ENCODE data around the gene EMC9.

EMC9 gene

GRCh38 chr14:24130717-24131548, 10.5 kb downstream of the EMC9 start:
- DNase-seq, result no peak

- DNase-seq, result no peak
Observed at GRCh38 chr14:24130380-24130716, 11.0 kb downstream of the EMC9 start, which contains the start of gene FITM1. Gene FITM1 (plus strand): TSS chr14:24130659. CDS start chr14:24131564, 905 bp downstream.

- DNase-seq, result no peak
Observed at GRCh38 chr14:24129410-24129998, 11.9 kb downstream of the EMC9 start.

GRCh38 chr14:24127673-24128072, 13.7 kb downstream of the EMC9 start:
- no peak for DNase-seq

- no peak for DNase-seq
Observed at GRCh38 chr14:24126939-24127338, 14.5 kb downstream of the EMC9 start.

- DNase-seq, result no peak
Observed at GRCh38 chr14:24123424-24124417, 17.7 kb downstream of the EMC9 start.

GRCh38 chr14:24122898-24123297, 18.5 kb downstream of the EMC9 start:
- DNase-seq, result no peak

- no peak for DNase-seq
Observed at GRCh38 chr14:24122416-24122815, 19.0 kb downstream of the EMC9 start.

GRCh38 chr14:24121210-24121609, 20.2 kb downstream of the EMC9 start:
- DNase-seq, result no peak

- DNase-seq, result no peak
Observed at GRCh38 chr14:24119691-24120090, 21.7 kb downstream of the EMC9 start.

- DNase-seq, result no peak
Observed at GRCh38 chr14:24117179-24117578, 24.2 kb downstream of the EMC9 start.

GRCh38 chr14:24116128-24116814, 25.1 kb downstream of the EMC9 start:
- no peak for DNase-seq

- no peak for DNase-seq
Observed at GRCh38 chr14:24115422-24116127, 25.8 kb downstream of the EMC9 start.

GRCh38 chr14:24114532-24115421, 26.6 kb downstream of the EMC9 start, which contains the start of the genes DCAF11 and NRL:
Gene DCAF11 (plus strand): TSS chr14:24114777. CDS start chr14:24115595, 818 bp downstream.
Gene NRL (minus strand): TSS chr14:24114949. CDS start chr14:24082848, 32,101 bp downstream.
- DNase-seq, result peak; percentile 100

GRCh38 chr14:24113801-24114531, 27.4 kb downstream of the EMC9 start:
- peak; percentile 88 for DNase-seq

- peak; percentile 15 for DNase-seq
Observed at GRCh38 chr14:24113379-24113800, 28.0 kb downstream of the EMC9 start.

GRCh38 chr14:24110523-24110922, 30.9 kb downstream of the EMC9 start:
- DNase-seq, result no peak

GRCh38 chr14:24110060-24110459, 31.3 kb downstream of the EMC9 start:
- no peak for DNase-seq

- DNase-seq, result no peak
Observed at GRCh38 chr14:24108336-24108874, 33.0 kb downstream of the EMC9 start.

All from CD4-positive, alpha-beta T cell treated with Interleukin-21 for 1 hour (primary cell).